ENCODE measurements around the gene NDUFB2.

Gene NDUFB2

DNA sequence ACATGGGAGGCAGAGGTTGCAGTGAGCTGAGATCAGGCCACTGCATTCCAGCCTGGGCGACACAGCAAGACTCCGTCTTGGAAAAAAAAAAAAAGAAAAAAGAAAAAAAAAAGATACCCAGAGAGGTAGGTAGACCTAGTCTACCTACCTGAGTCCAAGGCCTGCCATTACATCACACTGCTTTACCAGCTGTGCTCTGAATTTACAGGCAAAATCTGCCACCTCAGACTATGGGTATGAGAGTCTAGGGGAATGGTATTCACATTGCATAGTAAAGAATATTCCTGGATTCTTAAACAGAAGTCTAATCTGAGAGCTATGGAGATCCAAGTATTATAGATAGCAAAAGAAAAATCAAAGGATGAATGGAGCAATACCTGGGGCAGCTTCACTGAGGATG lies 50.2 kb downstream of the NDUFB2 start:
- no peak for DNase-seq

DNA sequence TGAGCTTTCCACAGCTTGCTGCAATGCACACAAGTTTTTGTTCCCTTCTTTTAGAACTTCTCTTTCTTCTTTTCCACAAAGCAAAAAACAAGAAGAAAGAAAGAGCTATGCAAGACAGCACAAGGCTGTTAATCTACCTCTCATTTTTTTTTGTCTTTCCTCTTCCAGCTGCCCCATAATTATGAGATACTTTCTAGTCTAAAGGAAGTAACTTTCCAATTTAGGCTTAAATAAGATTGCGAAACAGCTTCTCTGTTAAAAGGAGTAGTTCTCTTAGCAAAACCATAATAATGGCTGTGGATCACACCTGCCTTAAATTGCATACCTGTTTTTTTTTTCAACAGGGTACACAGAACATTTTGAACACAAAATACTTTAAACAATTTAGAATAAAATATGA lies 56.0 kb downstream of the NDUFB2 start:
- DNase-seq: no peak

DNA sequence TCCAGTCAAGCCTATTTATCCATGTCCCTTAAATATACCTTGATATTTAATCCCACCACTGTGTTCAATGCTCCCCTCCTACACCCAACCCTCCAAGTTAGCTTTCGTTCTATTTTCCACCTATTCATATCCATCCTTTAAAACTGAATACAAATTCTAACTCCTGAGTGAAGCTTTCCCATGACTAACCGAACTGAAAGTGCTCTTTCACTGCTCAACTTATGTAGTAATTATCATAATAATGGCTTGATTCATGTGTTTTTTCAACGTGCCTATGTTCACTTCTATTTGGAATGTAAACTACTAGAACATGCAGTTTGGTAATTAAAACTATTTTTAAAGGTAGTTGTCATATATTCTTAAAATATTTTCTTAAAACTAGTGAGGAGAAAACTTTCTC lies 58.0 kb downstream of the NDUFB2 start:
- no peak for DNase-seq

All from activated gamma-delta T cell treated with Interleukin-2 at 50 U/mL for 16 hours (primary cell).